Vagina (tissue), 2 donors: ENCODE measurements around the gene ZNF133. TPM values are rescaled to one million over a fixed set of nuclear protein-coding genes. Genes with fewer than 3 reads are reported as not detected.

Experiments used
- DNase-seq, 2 donors: peaks; one replicate each; pipeline ENCODE4 v3.0.0-alpha.2; 2017; ENCODE audit errors: extremely low spot score in 2 of 2
- H3K27ac ChIP-seq: fragments of 200-600 bp; sonication (generic); one replicate; pipeline ENCODE4 v1.5.1; 2019
- H3K27me3 ChIP-seq: fragments of 200-600 bp; sonication (generic); one replicate; pipeline ENCODE4 v1.5.1; 2019
- H3K36me3 ChIP-seq, 2 donors: fragments of 200-600 bp; sonication (generic); one replicate each; pipeline ENCODE4 v1.5.1; 2017 to 2019
- H3K4me1 ChIP-seq: fragments of 200-600 bp; sonication (generic); one replicate; pipeline ENCODE4 v1.5.1; 2019
- H3K4me3 ChIP-seq, 2 donors: fragments of 200-600 bp; sonication (generic); 1 replicate in 1 of 2; 2 replicates in 1 of 2; pipeline ENCODE4 v1.5.1; 2016 to 2019
- H3K9me3 ChIP-seq: fragments of 200-600 bp; sonication (generic); one replicate; pipeline ENCODE4 v1.5.1; 2019
- CTCF ChIP-seq, 3 experiments: fragments of 450-650 bp in 2 of 3; fragments of 200-600 bp in 1 of 3; sonication (generic) in 1 of 3; IDR thresholded peaks; one replicate each; pipeline ENCODE4 v1.5.1; 2017 to 2019; ENCODE audit warnings: antibody characterized with exemption in 3 of 3, mild to moderate bottlenecking in 2 of 3, moderate library complexity in 2 of 3
- POLR2A ChIP-seq, 2 donors: fragments of 450-650 bp; IDR thresholded peaks; one replicate each; pipeline ENCODE4 v1.6.1; 2017; ENCODE audit warnings: antibody characterized with exemption in 2 of 2, mild to moderate bottlenecking in 2 of 2, moderate library complexity in 2 of 2
- POLR2AphosphoS5 ChIP-seq, 2 donors: sonication (generic); formaldehyde crosslinking; IDR thresholded peaks; one replicate each; pipeline ENCODE4 v1.9.0; 2017; ENCODE audit warnings: antibody characterized with exemption in 2 of 2, mild to moderate bottlenecking in 2 of 2, low read depth in 1 of 2; ENCODE audit not compliant: insufficient read depth in 1 of 2
- intact Hi-C: fragments of 100-400 bp; cut with DNase I; formaldehyde crosslinking; loops from one replicate; pipeline ENCODE4 v1.15.1; 2023
- total RNA-seq: library from RNA; depleted of rRNA; stranded (reverse); fragments of >200 nt; gene quantifications from one replicate; pipeline ENCODE4 v1.2.3, GENCODE V29; 2016

ZNF133 gene
- total RNA-seq, 1 donor from 2014 or later, result 20.6 TPM

GRCh38 chr20:18279242-18279641, 9.1 kb upstream of the ZNF133 start:
- no peak for DNase-seq
- Histone ChIP-seq H3K4me3 (no peak overlapping the region), H3K4me1 (no peaks in the 10 kb centered on the region), H3K27ac (no peak overlapping the region), H3K27me3 (no peaks in the 10 kb centered on the region), H3K9me3 (no peaks in the 10 kb centered on the region), H3K36me3 (no peaks in the 10 kb centered on the region)
- intact Hi-C loops, result no loop called here
- TF ChIP-seq CTCF (IDR thresholded peaks at IDR 0.05), result no peak
- TF ChIP-seq POLR2A (IDR thresholded peaks at IDR 0.05), result no peak
- no peak for TF ChIP-seq POLR2AphosphoS5 (IDR thresholded peaks at IDR 0.05; ENCODE audit: insufficient read depth in 1 of 2, low read depth in 1 of 2)

- Histone ChIP-seq H3K27ac (no peak overlapping the region), H3K36me3 (no peaks in the 10 kb centered on the region), H3K9me3 (no peaks in the 10 kb centered on the region), H3K4me1 (peaks cover 17% of the 10 kb centered on the region), H3K27me3 (no peaks in the 10 kb centered on the region), H3K4me3 (no peak overlapping the region)
- intact Hi-C loops, result no loop called here
- TF ChIP-seq POLR2AphosphoS5 (IDR thresholded peaks at IDR 0.05; ENCODE audit: insufficient read depth in 1 of 2, low read depth in 1 of 2), result no peak
- TF ChIP-seq POLR2A (IDR thresholded peaks at IDR 0.05), result no peak
- no peak for TF ChIP-seq CTCF (IDR thresholded peaks at IDR 0.05)
- no peak for DNase-seq
Measured at GRCh38 chr20:18284805-18285533, 3.4 kb upstream of the ZNF133 start.

- intact Hi-C loops, result no loop called here
- Histone ChIP-seq H3K4me3 (peak overlapping the region; percentile 92 to 94), H3K27ac (peak overlapping the region; percentile 91), H3K36me3 (no peaks in the 10 kb centered on the region), H3K27me3 (no peaks in the 10 kb centered on the region), H3K4me1 (peaks cover 22% of the 10 kb centered on the region), H3K9me3 (no peaks in the 10 kb centered on the region)
- DNase-seq, result no peak
- TF ChIP-seq POLR2AphosphoS5 (IDR thresholded peaks at IDR 0.05; ENCODE audit: insufficient read depth in 1 of 2, low read depth in 1 of 2) (no peak), CTCF (IDR thresholded peaks at IDR 0.05) (no peak), POLR2A (IDR thresholded peaks at IDR 0.05) (no peak)
Measured at GRCh38 chr20:18287546-18287914, 797 bp upstream of the ZNF133 start.

- Histone ChIP-seq H3K4me3 (peak overlapping the region; percentile 92 to 94), H3K27me3 (no peaks in the 10 kb centered on the region), H3K9me3 (no peaks in the 10 kb centered on the region), H3K27ac (peak overlapping the region; percentile 91), H3K4me1 (peaks cover 22% of the 10 kb centered on the region), H3K36me3 (no peaks in the 10 kb centered on the region)
- no peak for TF ChIP-seq POLR2AphosphoS5 (IDR thresholded peaks at IDR 0.05; ENCODE audit: insufficient read depth in 1 of 2, low read depth in 1 of 2)
- TF ChIP-seq POLR2A (IDR thresholded peaks at IDR 0.05), result no peak
- no peak for TF ChIP-seq CTCF (IDR thresholded peaks at IDR 0.05)
- DNase-seq, result no peak
- intact Hi-C loops, result no loop called here
Measured at GRCh38 chr20:18288749-18289267, 481 bp downstream of the ZNF133 start.

DNA sequence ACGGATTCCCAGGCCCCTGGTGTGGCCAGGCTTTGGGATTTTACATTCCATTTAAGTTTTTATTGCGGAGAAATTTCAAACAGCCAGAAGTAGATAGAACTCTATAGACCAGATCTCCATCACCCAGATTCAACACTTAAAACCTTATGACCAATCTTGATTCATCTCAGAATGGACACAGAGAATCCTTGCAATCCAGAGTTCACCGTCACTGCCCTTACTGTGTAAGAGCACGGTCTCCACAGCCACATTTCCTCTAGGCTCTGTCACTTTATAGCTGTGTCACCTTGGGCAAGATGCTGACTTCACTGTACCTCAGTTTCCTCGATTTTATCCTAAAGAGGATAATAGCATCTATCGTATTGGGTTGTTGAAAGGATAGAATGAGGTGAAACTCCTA, 979 bp downstream of the ZNF133 start:
- Histone ChIP-seq H3K27me3 (no peaks in the 10 kb centered on the region), H3K4me1 (peaks cover 22% of the 10 kb centered on the region), H3K4me3 (peak overlapping the region; percentile 92 to 94), H3K27ac (no peak overlapping the region), H3K36me3 (no peaks in the 10 kb centered on the region), H3K9me3 (no peaks in the 10 kb centered on the region)
- no peak for DNase-seq
- intact Hi-C loops, result no loop called here
- TF ChIP-seq POLR2AphosphoS5 (IDR thresholded peaks at IDR 0.05; ENCODE audit: insufficient read depth in 1 of 2, low read depth in 1 of 2) (no peak), POLR2A (IDR thresholded peaks at IDR 0.05) (no peak), CTCF (IDR thresholded peaks at IDR 0.05) (no peak)
